Measurements from ENCODE around the gene UPB1. TPM values are rescaled to one million over a fixed set of nuclear protein-coding genes. Genes with fewer than 3 reads are reported as not detected.

Gene UPB1
- total RNA-seq, 1 experiment from 2014 or later = 0.09 TPM

GRCh38 chr22:24510637-24511625 lies 15.8 kb downstream of the UPB1 start:
- Mint-ChIP-seq H3K27me3 (ENCODE audit: low read depth) (peaks cover 2% of the 10 kb centered on the region; the same call in 1 of the 2 replicates), H3K9me3 (no peaks in the 10 kb centered on the region), H3K27ac (no peak overlapping the region), H3K4me1 (peaks cover 23% of the 10 kb centered on the region), H3K4me3 (no peak overlapping the region), H3K36me3 (no peaks in the 10 kb centered on the region)
- ChIA-PET CTCF (interaction anchor here (0.6 to 2.3 kb wide), 4 partner anchors 11 to 89 kb away, joined by 3 to 13 read pairs (median 4); no protein-coding TSS in a partner anchor), POLR2A (no interaction called here)
- ATAC-seq (no peak), DNase-seq (ENCODE audit: low spot score) (no peak)
- TF ChIP-seq PREB (CRISPR knock-in tag; IDR thresholded peaks at IDR 0.05; ENCODE audit: borderline replicate concordance) (no peak), EMX1 (CRISPR knock-in tag; IDR thresholded peaks at IDR 0.05) (no peak), GABPB1 (CRISPR knock-in tag; IDR thresholded peaks at IDR 0.05) (peak; percentile 37; the same call in 1 of the 2 replicates), ESRRA (CRISPR knock-in tag; IDR thresholded peaks at IDR 0.05; ENCODE audit: borderline replicate concordance) (no peak), ZNF396 (CRISPR knock-in tag; IDR thresholded peaks at IDR 0.05; ENCODE audit: borderline replicate concordance) (no peak)

GRCh38 chr22:24512043-24512442 lies 16.9 kb downstream of the UPB1 start:
- DNase-seq (ENCODE audit: low spot score) = no peak
- CTCF ChIA-PET = interaction anchor here (0.5 to 2.3 kb wide), 4 partner anchors 9 to 90 kb away, joined by 3 to 13 read pairs (median 4); no protein-coding TSS in a partner anchor
- no peak overlapping the region for H3K27ac Mint-ChIP-seq

More at GRCh38 chr22:24512043-24512442, 16.9 kb downstream of the UPB1 start:
- ATAC-seq = no peak
- TF ChIP-seq ZNF138 (CRISPR knock-in tag; conservative IDR thresholded peaks at IDR 0.05) (no peak), GRHL2 (CRISPR knock-in tag; IDR thresholded peaks at IDR 0.05; ENCODE audit: insufficient replicate concordance, severe bottlenecking) (no peak), NFYB (CRISPR knock-in tag; conservative IDR thresholded peaks at IDR 0.05; ENCODE audit: low read depth) (no peak), FOXJ3 (CRISPR knock-in tag; IDR thresholded peaks at IDR 0.05; ENCODE audit: borderline replicate concordance) (no peak), USF2 (CRISPR knock-in tag; IDR thresholded peaks at IDR 0.05) (no peak), IRF2 (CRISPR knock-in tag; IDR thresholded peaks at IDR 0.05; ENCODE audit: borderline replicate concordance, low read depth) (no peak), JUN (CRISPR knock-in tag; IDR thresholded peaks at IDR 0.05) (no peak), FOXK1 (CRISPR knock-in tag; IDR thresholded peaks at IDR 0.05) (no peak), RORB (CRISPR knock-in tag; IDR thresholded peaks at IDR 0.05) (no peak), MLX (CRISPR knock-in tag; IDR thresholded peaks at IDR 0.05) (no peak), TCF7 (CRISPR knock-in tag; IDR thresholded peaks at IDR 0.05; ENCODE audit: low read depth) (no peak), KAT7 (CRISPR knock-in tag; IDR thresholded peaks at IDR 0.05; ENCODE audit: borderline replicate concordance) (no peak), MXD4 (CRISPR knock-in tag; IDR thresholded peaks at IDR 0.05; ENCODE audit: borderline replicate concordance) (no peak), CBFB (CRISPR knock-in tag; IDR thresholded peaks at IDR 0.05; ENCODE audit: low read depth) (no peak), AFF4 (CRISPR knock-in tag; IDR thresholded peaks at IDR 0.05; ENCODE audit: borderline replicate concordance) (no peak), HMGXB4 (CRISPR knock-in tag; IDR thresholded peaks at IDR 0.05) (no peak), NR2C2 (CRISPR knock-in tag; IDR thresholded peaks at IDR 0.05) (no peak), ERG (CRISPR knock-in tag; IDR thresholded peaks at IDR 0.05) (no peak), JAZF1 (CRISPR knock-in tag; IDR thresholded peaks at IDR 0.05) (no peak)
- no peak overlapping the region for H3K4me3 Mint-ChIP-seq
- H3K9me3 Mint-ChIP-seq = no peaks in the 10 kb centered on the region
- no peaks in the 10 kb centered on the region for H3K36me3 Mint-ChIP-seq
- peaks cover 3% of the 10 kb centered on the region; the same call in 1 of the 2 replicates for H3K27me3 Mint-ChIP-seq (ENCODE audit: low read depth)
- POLR2A ChIA-PET = no interaction called here
- peaks cover 23% of the 10 kb centered on the region for H3K4me1 Mint-ChIP-seq

Measured in WTC11 (cell line).